OCI-LY3 (cell line): Measurements from ENCODE around the gene SLC6A20.

ENCODE experiments used
- H2AFZ ChIP-seq: fragments of 200-600, 300-600 bp; shearing (Covaris generic); 2 replicates; pipeline ENCODE4 v1.6.0; 2014; ENCODE audit warnings: antibody characterized with exemption, low read depth, low read length
- H3K27ac ChIP-seq: fragments of 200-600, 300-600 bp; sonication (generic); 2 replicates; pipeline ENCODE4 v1.5.1; 2014; ENCODE audit warnings: mild to moderate bottlenecking, low read length, moderate library complexity, mixed read lengths
- H3K27me3 ChIP-seq: fragments of 200-600, 300-600 bp; sonication (generic); 2 replicates; pipeline ENCODE4 v1.6.1; 2014; ENCODE audit warnings: low read depth, low read length, mixed read lengths
- H3K36me3 ChIP-seq: fragments of 200-600, 300-600 bp; sonication (generic); replicated peaks from 2 replicates; pipeline ENCODE3; 2014; ENCODE audit warnings: low read depth, low read length, mixed read lengths
- H3K4me1 ChIP-seq: fragments of 300-600, 200-600 bp; sonication (generic); 2 replicates; pipeline ENCODE4 v1.6.1; 2014; ENCODE audit warnings: low read length, mixed read lengths
- H3K4me2 ChIP-seq: fragments of 200-600, 300-600 bp; sonication (generic); 2 replicates; pipeline ENCODE4 v1.6.1; 2014; ENCODE audit warnings: low read length, mixed read lengths
- H3K4me3 ChIP-seq: fragments of 300-600, 200-600 bp; sonication (generic); 2 replicates; pipeline ENCODE4 v1.5.1; 2014; ENCODE audit warnings: antibody characterized with exemption, mild to moderate bottlenecking, low read length, moderate library complexity
- H3K79me2 ChIP-seq: fragments of 300-600, 200-600 bp; shearing (Covaris generic); 2 replicates; pipeline ENCODE4 v1.6.1; 2014; ENCODE audit warnings: mild to moderate bottlenecking, low read length, mixed read lengths
- H3K9ac ChIP-seq: fragments of 300-600, 200-600 bp; shearing (Covaris generic); 2 replicates; pipeline ENCODE4 v1.6.0; 2014; ENCODE audit warnings: mild to moderate bottlenecking, low read length, moderate library complexity
- H3K9me3 ChIP-seq: fragments of 200-600, 300-600 bp; shearing (Covaris generic); 2 replicates; pipeline ENCODE4 v1.6.1; 2014; ENCODE audit warnings: low read length, mixed read lengths; ENCODE audit not compliant: insufficient read depth
- H4K20me1 ChIP-seq: fragments of 200-600, 300-600 bp; sonication (generic); 2 replicates; pipeline ENCODE4 v1.6.1; 2016; ENCODE audit warnings: low read length, mixed read lengths; ENCODE audit not compliant: insufficient read depth
- CTCF ChIP-seq: fragments of 200-600, 300-600 bp; sonication (generic); IDR thresholded peaks from 2 replicates; pipeline ENCODE4 v1.5.1; 2014; ENCODE audit warnings: antibody characterized with exemption, low read length, low read depth
- EZH2phosphoT487 ChIP-seq: fragments of 200-600 bp; shearing (Covaris generic); IDR thresholded peaks from 2 replicates; pipeline ENCODE4 v1.6.1; 2018; ENCODE audit warnings: antibody characterized with exemption, mixed run types, low read depth

The SLC6A20 gene

GRCh38 chr3:45765958-45766357 is 30.4 kb downstream of the SLC6A20 start:
- Histone ChIP-seq H4K20me1 (no peaks in the 10 kb centered on the region), H3K36me3 (no peaks in the 10 kb centered on the region), H3K4me2 (no peak overlapping the region), H2AFZ (no peak overlapping the region), H3K4me1 (no peaks in the 10 kb centered on the region), H3K27ac (no peak overlapping the region), H3K4me3 (no peak overlapping the region), H3K9me3 (0 out of 2 replicates have a peak, but pooled peaks cover 8% of the 10 kb centered on the region), H3K27me3 (peaks cover 41% of the 10 kb centered on the region), H3K79me2 (no peaks in the 10 kb centered on the region), H3K9ac (no peak overlapping the region)
- TF ChIP-seq EZH2phosphoT487 (no peak), CTCF (no peak)

- Histone ChIP-seq H4K20me1 (no peaks in the 10 kb centered on the region), H3K4me2 (no peak overlapping the region), H3K9ac (no peak overlapping the region), H3K79me2 (no peaks in the 10 kb centered on the region), H2AFZ (no peak overlapping the region), H3K36me3 (no peaks in the 10 kb centered on the region), H3K27ac (no peak overlapping the region), H3K27me3 (peaks cover 35% of the 10 kb centered on the region), H3K9me3 (0 out of 2 replicates have a peak, but pooled peaks cover 8% of the 10 kb centered on the region), H3K4me1 (no peaks in the 10 kb centered on the region), H3K4me3 (no peak overlapping the region)
- TF ChIP-seq EZH2phosphoT487 (no peak), CTCF (no peak)
These were observed 31.0 kb downstream of the SLC6A20 start for GRCh38 chr3:45765266-45765851.

DNA sequence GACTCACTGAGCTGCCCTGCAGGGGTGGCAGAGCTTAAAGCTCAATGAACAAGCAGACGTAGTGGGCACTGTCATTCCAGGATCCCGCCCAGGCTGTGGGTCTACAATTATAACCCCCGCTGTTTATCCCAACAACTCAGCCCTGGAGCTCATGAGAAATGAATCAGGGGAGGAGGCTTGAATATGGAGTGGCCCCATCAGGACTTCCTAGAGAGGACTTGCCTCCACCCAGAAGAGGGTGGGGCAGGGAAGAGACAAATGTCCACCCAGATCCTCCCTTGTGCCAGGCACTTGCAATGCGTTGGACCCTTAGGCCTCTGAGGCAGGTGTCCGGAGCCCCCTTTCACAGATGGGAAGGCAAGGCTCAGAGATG is 33.0 kb downstream of the SLC6A20 start:
- no peaks in the 10 kb centered on the region for H4K20me1 ChIP-seq
- no peak overlapping the region for H3K9ac ChIP-seq
- no peak overlapping the region for H3K4me2 ChIP-seq
- no peaks in the 10 kb centered on the region for H3K36me3 ChIP-seq
- no peaks in the 10 kb centered on the region for H3K4me1 ChIP-seq
- 0 out of 2 replicates have a peak, but pooled peaks cover 8% of the 10 kb centered on the region for H3K9me3 ChIP-seq
- H2AFZ ChIP-seq: no peak overlapping the region
- H3K4me3 ChIP-seq: no peak overlapping the region
- H3K79me2 ChIP-seq: no peaks in the 10 kb centered on the region
- H3K27ac ChIP-seq: no peak overlapping the region
- H3K27me3 ChIP-seq: peaks cover 16% of the 10 kb centered on the region
- TF ChIP-seq CTCF (no peak), EZH2phosphoT487 (no peak)

GRCh38 chr3:45762647-45763302 is 33.6 kb downstream of the SLC6A20 start:
- Histone ChIP-seq H3K27ac (no peak overlapping the region), H2AFZ (no peak overlapping the region)
- TF ChIP-seq CTCF (no peak), EZH2phosphoT487 (no peak)

More at GRCh38 chr3:45762647-45763302, 33.6 kb downstream of the SLC6A20 start:
- Histone ChIP-seq H4K20me1 (no peaks in the 10 kb centered on the region), H3K79me2 (no peaks in the 10 kb centered on the region), H3K9me3 (0 out of 2 replicates have a peak, but pooled peaks cover 8% of the 10 kb centered on the region), H3K4me1 (no peaks in the 10 kb centered on the region), H3K36me3 (no peaks in the 10 kb centered on the region), H3K27me3 (peaks cover 11% of the 10 kb centered on the region), H3K4me2 (no peak overlapping the region), H3K9ac (no peak overlapping the region), H3K4me3 (no peak overlapping the region)
